Right ventricle myocardium inferior (tissue), 1 donor: ENCODE measurements around the gene WDR43. TPM values are rescaled to one million over a fixed set of nuclear protein-coding genes. Genes with fewer than 3 reads are reported as not detected.
A peak's percentile ranks its signal among the peaks of the same experiment; 100 is the strongest.

Source experiments
- ATAC-seq: fragments of 200-7000 bp; cut with Tn5 transposase; one replicate; pipeline ENCODE4 v1.9.1; 2020; ENCODE audit warnings: mild to moderate bottlenecking, moderate library complexity
- DNase-seq: peaks from one replicate; pipeline ENCODE4 v3.0.0; 2021; ENCODE audit errors: missing footprints
- intact Hi-C: fragments of 100-400 bp; cut with DNase I; formaldehyde crosslinking; loops from one replicate; pipeline ENCODE4 v1.11.0; 2022
- long read RNA-seq: library from polyadenylated mRNA; unstranded; transcript quantifications from one replicate; pipeline ENCODE4 v2.0.0, GENCODE V29; 2021
- total RNA-seq: library from RNA; stranded (reverse); fragmentation: NEBNext Ultra II Directional; extraction: Animal tissue kit (Norgen Biotek cat#: 25700); gene quantifications from one replicate; pipeline ENCODE4 v1.2.1, GENCODE V29; 2021
- donor health status: DM: no; HTN: yes; CAD: no; lungs with severe emphysema.

Gene WDR43
- 16.8 TPM for total RNA-seq
- long read RNA-seq, transcript WDR43-202 (18 exons, 3,533 nt): major isoform, 7 of 9 reads
- long read RNA-seq, partial matches to known transcripts: 0 of 9 reads
- long read RNA-seq, other reads (novel, unspliced or antisense): 2 of 9 reads

GRCh38 chr2:28894470-28895188 is at the start of gene WDR43:
TSS of gene WDR43 (plus strand) at chr2:28894667. CDS start at chr2:28894699, 32 bp downstream.
- peak; percentile 99 for ATAC-seq
- DNase-seq: peak; percentile 99
- intact Hi-C loops: loop anchor here (1.0 to 10.0 kb wide), 2 partner anchors 24 to 330 kb away; partner anchors contain the start of gene TRMT61B

- intact Hi-C loops: no loop called here
- ATAC-seq (no peak), DNase-seq (no peak)
These were observed 39.3 kb upstream of the WDR43 start for GRCh38 chr2:28855193-28855592.

GRCh38 chr2:28855977-28856376 is 38.5 kb upstream of the WDR43 start:
- no peak for ATAC-seq
- intact Hi-C loops: no loop called here
- DNase-seq: no peak

- DNase-seq (no peak), ATAC-seq (no peak)
- intact Hi-C loops: no loop called here
These were observed 25.9 kb upstream of the WDR43 start for GRCh38 chr2:28868611-28869010.

- intact Hi-C loops: loop anchor here (1.0 kb wide), 1 partner anchor 25 kb away; the partner anchor contains the start of gene WDR43
- no peak for ATAC-seq
- peak; percentile 70 for DNase-seq
These were observed 24.8 kb upstream of the WDR43 start for GRCh38 chr2:28869494-28870145.

- ATAC-seq: peak; percentile 100
- intact Hi-C loops: loop anchor here (1.0 kb wide), 1 partner anchor 24 kb away; the partner anchor contains the start of gene WDR43
- peak; percentile 98 for DNase-seq
These were observed 24.1 kb upstream of the WDR43 start, which contains the start of gene TRMT61B for GRCh38 chr2:28870146-28870891. TSS of gene TRMT61B (minus strand) at chr2:28870309. CDS start at chr2:28870277, 32 bp downstream.

- DNase-seq (no peak), ATAC-seq (no peak)
- intact Hi-C loops: no loop called here
These were observed 22.8 kb upstream of the WDR43 start for GRCh38 chr2:28871620-28872019.

- DNase-seq: no peak
- intact Hi-C loops: no loop called here
- no peak for ATAC-seq
These were observed 14.3 kb upstream of the WDR43 start for GRCh38 chr2:28880193-28880592.

- intact Hi-C loops: loop anchor here (10.0 kb wide), 1 partner anchor 329 kb away; no protein-coding TSS in a partner anchor
- DNase-seq: peak; percentile 32
These were observed 979 bp upstream of the WDR43 start for GRCh38 chr2:28893488-28893887.

GRCh38 chr2:28895189-28895893 is 874 bp downstream of the WDR43 start:
- peak; percentile 32 for DNase-seq
- intact Hi-C loops: loop anchor here (10.0 kb wide), 1 partner anchor 331 kb away; no protein-coding TSS in a partner anchor
- peak; percentile 9 for ATAC-seq

More at GRCh38 chr2:28893488-28893887, 979 bp upstream of the WDR43 start:
- ATAC-seq: no peak

- intact Hi-C loops: loop anchor here (10.0 kb wide), 1 partner anchor 332 kb away; no protein-coding TSS in a partner anchor
- ATAC-seq (no peak), DNase-seq (no peak)
These were observed 2.4 kb downstream of the WDR43 start for GRCh38 chr2:28896906-28897305.

- intact Hi-C loops: loop anchor here (10.0 kb wide), 1 partner anchor 333 kb away; no protein-coding TSS in a partner anchor
- ATAC-seq: no peak
These were observed 3.6 kb downstream of the WDR43 start for GRCh38 chr2:28898048-28898447.

GRCh38 chr2:28901202-28901601 is 6.7 kb downstream of the WDR43 start:
- intact Hi-C loops: no loop called here
- DNase-seq (no peak), ATAC-seq (no peak)

More at GRCh38 chr2:28898048-28898447, 3.6 kb downstream of the WDR43 start:
- DNase-seq: no peak

- DNase-seq: no peak
- ATAC-seq: no peak
- intact Hi-C loops: no loop called here
These were observed 7.4 kb downstream of the WDR43 start for GRCh38 chr2:28901841-28902240.

GRCh38 chr2:28902584-28902983 is 8.1 kb downstream of the WDR43 start:
- DNase-seq (no peak), ATAC-seq (no peak)
- intact Hi-C loops: no loop called here

- intact Hi-C loops: no loop called here
- ATAC-seq (no peak), DNase-seq (no peak)
These were observed 9.8 kb downstream of the WDR43 start for GRCh38 chr2:28904295-28904694.

GRCh38 chr2:28904802-28905457 is 10.5 kb downstream of the WDR43 start:
- DNase-seq (no peak), ATAC-seq (no peak)
- intact Hi-C loops: no loop called here

- ATAC-seq: no peak
- no peak for DNase-seq
- intact Hi-C loops: no loop called here
These were observed 11.1 kb downstream of the WDR43 start for GRCh38 chr2:28905533-28905932.
